OCI-LY7 (cell line): ENCODE measurements around the gene EIF5A.

Experiments
- EZH2phosphoT487 ChIP-seq: fragments of 200-600 bp; sonication (generic); IDR thresholded peaks from 2 replicates; pipeline ENCODE4 v1.6.1; 2018; ENCODE audit warnings: low read depth, borderline replicate concordance, mild to moderate bottlenecking, mixed run types, antibody characterized with exemption, low read length, moderate library complexity, mixed read lengths
- TF ChIP-seq, protein P1 (sequence below): fragments of 200-600 bp; sonication (generic); conservative IDR thresholded peaks from 2 replicates; pipeline ENCODE4 v1.5.1; 2014; ENCODE audit warnings: mild to moderate bottlenecking, antibody characterized with exemption, low read length, moderate library complexity, mixed read lengths

- TF ChIP-seq, protein P1, sequence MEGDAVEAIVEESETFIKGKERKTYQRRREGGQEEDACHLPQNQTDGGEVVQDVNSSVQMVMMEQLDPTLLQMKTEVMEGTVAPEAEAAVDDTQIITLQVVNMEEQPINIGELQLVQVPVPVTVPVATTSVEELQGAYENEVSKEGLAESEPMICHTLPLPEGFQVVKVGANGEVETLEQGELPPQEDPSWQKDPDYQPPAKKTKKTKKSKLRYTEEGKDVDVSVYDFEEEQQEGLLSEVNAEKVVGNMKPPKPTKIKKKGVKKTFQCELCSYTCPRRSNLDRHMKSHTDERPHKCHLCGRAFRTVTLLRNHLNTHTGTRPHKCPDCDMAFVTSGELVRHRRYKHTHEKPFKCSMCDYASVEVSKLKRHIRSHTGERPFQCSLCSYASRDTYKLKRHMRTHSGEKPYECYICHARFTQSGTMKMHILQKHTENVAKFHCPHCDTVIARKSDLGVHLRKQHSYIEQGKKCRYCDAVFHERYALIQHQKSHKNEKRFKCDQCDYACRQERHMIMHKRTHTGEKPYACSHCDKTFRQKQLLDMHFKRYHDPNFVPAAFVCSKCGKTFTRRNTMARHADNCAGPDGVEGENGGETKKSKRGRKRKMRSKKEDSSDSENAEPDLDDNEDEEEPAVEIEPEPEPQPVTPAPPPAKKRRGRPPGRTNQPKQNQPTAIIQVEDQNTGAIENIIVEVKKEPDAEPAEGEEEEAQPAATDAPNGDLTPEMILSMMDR = no peak
- TF ChIP-seq EZH2phosphoT487 = no peak
These were observed 527 bp downstream of the EIF5A start for GRCh38 chr17:7307686-7308624.
